HepG2 (cell line): ENCODE data around the gene TBL3. TPM values are rescaled to one million over a fixed set of nuclear protein-coding genes. Genes with fewer than 3 reads are reported as not detected.

ENCODE experiments used
- ARNTL ChIP-seq: sonication (generic); formaldehyde crosslinking; IDR thresholded peaks from 2 replicates; pipeline ENCODE4 v1.4.0; 2020; ENCODE audit warnings: mild to moderate bottlenecking, missing genetic modification reagents
- FOXA1 ChIP-seq, 2 experiments: fragments of 450-650 bp in 1 of 2; sonication (generic) in 1 of 2; formaldehyde crosslinking in 1 of 2; IDR thresholded peaks; 2 replicates each; pipeline versions ENCODE4 v1.4.0 to v1.6.1; 2016 to 2020; ENCODE audit warnings: missing genetic modification reagents in 1 of 2
- HNRNPLL ChIP-seq: fragments of 200-400 bp; formaldehyde crosslinking; IDR thresholded peaks from 2 replicates; pipeline ENCODE4 v1.6.1; 2017; ENCODE audit warnings: mild to moderate bottlenecking, low read depth, low read length; ENCODE audit not compliant: poor library complexity, severe bottlenecking
- KDM6A ChIP-seq: IDR thresholded peaks from 2 replicates; pipeline ENCODE4 v1.6.1; 2016; ENCODE audit warnings: low read depth
- KLF12 ChIP-seq: sonication (generic); formaldehyde crosslinking; IDR thresholded peaks from 2 replicates; pipeline ENCODE4 v1.4.0; 2020; ENCODE audit warnings: missing genetic modification reagents, borderline replicate concordance
- MEIS1 ChIP-seq: sonication (generic); formaldehyde crosslinking; IDR thresholded peaks from 2 replicates; pipeline ENCODE4 v1.9.0; 2021; ENCODE audit warnings: mild to moderate bottlenecking, missing genetic modification reagents, moderate library complexity, borderline replicate concordance
- NFE2L1 ChIP-seq: sonication (generic); formaldehyde crosslinking; IDR thresholded peaks from 2 replicates; pipeline ENCODE4 v1.4.0; 2020; ENCODE audit warnings: missing genetic modification reagents, mild to moderate bottlenecking, borderline replicate concordance
- NFRKB ChIP-seq: fragments of 450-650 bp; IDR thresholded peaks from 2 replicates; pipeline ENCODE4 v1.6.1; 2017
- RBM22 ChIP-seq: fragments of 200-400 bp; formaldehyde crosslinking; optimal IDR thresholded peaks from 2 replicates; pipeline ENCODE3; 2017; ENCODE audit warnings: mild to moderate bottlenecking, low read length, moderate library complexity
- RFXAP ChIP-seq: sonication (generic); formaldehyde crosslinking; IDR thresholded peaks from 2 replicates; pipeline ENCODE4 v1.4.0; 2020; ENCODE audit warnings: missing genetic modification reagents, borderline replicate concordance
- SIN3B ChIP-seq: fragments of 150-350 bp; IDR thresholded peaks from 2 replicates; pipeline ENCODE4 v1.6.1; 2014; ENCODE audit warnings: low read length
- XRCC5 ChIP-seq: fragments of 200-400 bp; formaldehyde crosslinking; optimal IDR thresholded peaks from 2 replicates; pipeline ENCODE3; 2017; ENCODE audit warnings: mild to moderate bottlenecking, low read length
- ZC3H4 ChIP-seq: sonication (generic); formaldehyde crosslinking; IDR thresholded peaks from 2 replicates; pipeline ENCODE4 v1.4.0; 2020; ENCODE audit warnings: missing genetic modification reagents, borderline replicate concordance
- ZIK1 ChIP-seq: sonication (generic); formaldehyde crosslinking; IDR thresholded peaks from 2 replicates; pipeline ENCODE4 v1.5.0; 2020; ENCODE audit warnings: mild to moderate bottlenecking, low read depth, missing genetic modification reagents, borderline replicate concordance
- ZMYM2 ChIP-seq: sonication (generic); formaldehyde crosslinking; IDR thresholded peaks from 2 replicates; pipeline ENCODE4 v1.8.0; 2022; ENCODE audit warnings: mild to moderate bottlenecking, missing genetic modification reagents
- ZNF124 ChIP-seq: sonication (generic); formaldehyde crosslinking; IDR thresholded peaks from 2 replicates; pipeline ENCODE4 v1.4.0; 2020; ENCODE audit warnings: missing genetic modification reagents
- ZNF207 ChIP-seq: fragments of 450-650 bp; IDR thresholded peaks from 2 replicates; pipeline ENCODE4 v1.6.1; 2016; ENCODE audit warnings: antibody characterized with exemption, borderline replicate concordance
- ZNF331 ChIP-seq: sonication (generic); formaldehyde crosslinking; IDR thresholded peaks from 2 replicates; pipeline ENCODE4 v1.4.0; 2020; ENCODE audit warnings: missing genetic modification reagents
- ZNF335 ChIP-seq: sonication (generic); formaldehyde crosslinking; IDR thresholded peaks from 2 replicates; pipeline ENCODE4 v1.4.0; 2020; ENCODE audit warnings: missing genetic modification reagents
- ZNF337 ChIP-seq: sonication (generic); formaldehyde crosslinking; IDR thresholded peaks from 2 replicates; pipeline ENCODE4 v1.5.1; 2020; ENCODE audit warnings: missing genetic modification reagents, low read depth, mild to moderate bottlenecking, borderline replicate concordance
- ZNF430 ChIP-seq: sonication (generic); formaldehyde crosslinking; IDR thresholded peaks from 2 replicates; pipeline ENCODE4 v1.9.0; 2021; ENCODE audit warnings: mild to moderate bottlenecking, missing genetic modification reagents
- ZNF432 ChIP-seq: sonication (generic); formaldehyde crosslinking; IDR thresholded peaks from 2 replicates; pipeline ENCODE4 v1.5.0; 2020; ENCODE audit warnings: missing genetic modification reagents, mild to moderate bottlenecking, borderline replicate concordance
- ZNF552 ChIP-seq: sonication (generic); formaldehyde crosslinking; IDR thresholded peaks from 2 replicates; pipeline ENCODE4 v1.9.0; 2022; ENCODE audit warnings: missing genetic modification reagents, mild to moderate bottlenecking, borderline replicate concordance
- ZNF672 ChIP-seq: sonication (generic); formaldehyde crosslinking; IDR thresholded peaks from 2 replicates; pipeline ENCODE4 v1.8.1; 2022; ENCODE audit warnings: missing genetic modification reagents
- polyA plus RNA-seq, 8 experiments: library from polyadenylated mRNA; depleted of rRNA in 3 of 8; stranded (reverse) in 7 of 8; unstranded in 1 of 8; fragments of >200 nt; fragmentation: Illumina TruSeq in 4 of 8; extraction: Trizol in 4 of 8; gene quantifications; 2 replicates each; pipeline versions ENCODE4 v1.2.1 to v1.2.3, GENCODE V29; 2011 to 2016; ENCODE audit warnings: low read depth in 4 of 8, missing spikeins in 1 of 8, mixed read lengths in 1 of 8; ENCODE audit not compliant: insufficient read depth in 1 of 8
- total RNA-seq, 5 experiments: library from RNA; depleted of rRNA; stranded (reverse); fragments of >200 nt; fragmentation: Illumina TruSeq; extraction: Trizol; gene quantifications; 2 replicates each; pipeline ENCODE4 v1.2.3, GENCODE V29; 2016; ENCODE audit warnings: low read depth in 1 of 5
- TF ChIP-seq, protein P1 (sequence below): IDR thresholded peaks from 2 replicates; pipeline ENCODE4 v1.6.1; 2016; ENCODE audit warnings: low read depth, control low read depth
- TF ChIP-seq, protein P2 (sequence below): sonication (generic); formaldehyde crosslinking; IDR thresholded peaks from 2 replicates; pipeline ENCODE4 v1.4.0; 2020; ENCODE audit warnings: missing genetic modification reagents; ENCODE audit errors: not compliant biosample characterization
- TF ChIP-seq, protein P3 (sequence below): sonication (generic); formaldehyde crosslinking; IDR thresholded peaks from 2 replicates; pipeline ENCODE4 v1.9.0; 2022; ENCODE audit warnings: low read depth, missing genetic modification reagents

The TBL3 gene
- total and polyA plus RNA-seq, 2 of the 13 experiments (the other 11 are each of a cell fraction or from before 2014, with no cell fraction given): 16.8 to 38.0 TPM

DNA sequence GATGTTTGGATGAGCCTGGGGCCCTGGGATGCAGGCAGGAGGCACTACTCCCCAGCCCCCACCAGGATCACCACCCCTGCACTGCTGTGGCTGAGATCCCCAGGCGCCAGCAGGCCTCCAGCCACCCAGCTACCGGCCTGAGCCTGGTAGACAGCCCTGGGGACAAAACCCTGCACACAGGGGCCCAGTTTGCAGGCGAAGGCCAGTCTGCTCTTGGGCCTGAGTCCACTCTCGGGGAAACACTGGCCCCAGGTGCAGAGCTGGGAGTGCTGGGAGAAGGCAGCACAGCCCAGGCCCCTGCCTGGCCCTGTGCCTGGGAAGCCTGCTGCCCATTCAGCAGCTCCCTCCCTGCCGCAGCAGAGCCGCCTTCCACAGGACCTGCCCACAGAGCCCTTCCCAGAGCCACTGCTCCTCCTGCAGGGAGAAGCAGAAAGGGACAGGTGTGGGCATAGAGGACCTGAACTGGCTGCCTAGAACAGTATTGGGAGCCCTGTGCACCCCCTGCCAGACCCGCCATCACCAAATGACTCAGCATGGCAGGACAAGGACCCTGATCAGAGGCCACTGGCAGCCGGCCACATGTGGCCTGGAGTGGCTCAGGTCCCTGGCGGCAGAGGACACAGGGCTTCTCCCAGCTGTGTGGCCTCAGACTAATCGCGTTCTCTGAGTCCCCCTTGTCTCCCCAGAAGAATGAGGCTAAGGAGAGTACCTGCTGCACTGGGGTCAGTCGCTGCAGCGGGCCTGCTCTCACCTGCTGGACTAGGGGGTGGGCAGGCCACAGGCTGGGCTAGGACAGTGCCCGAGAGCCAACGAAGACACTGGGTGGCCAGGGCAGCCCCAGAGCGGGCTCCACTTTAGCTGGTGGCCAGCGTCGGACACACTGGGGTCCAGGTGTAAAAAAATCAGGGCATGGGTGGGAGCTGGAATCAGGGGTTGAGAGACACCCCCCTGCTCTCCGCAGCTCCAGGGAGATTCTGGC, 39.5 kb upstream of the TBL3 start (continued):
- TF ChIP-seq, protein P1, sequence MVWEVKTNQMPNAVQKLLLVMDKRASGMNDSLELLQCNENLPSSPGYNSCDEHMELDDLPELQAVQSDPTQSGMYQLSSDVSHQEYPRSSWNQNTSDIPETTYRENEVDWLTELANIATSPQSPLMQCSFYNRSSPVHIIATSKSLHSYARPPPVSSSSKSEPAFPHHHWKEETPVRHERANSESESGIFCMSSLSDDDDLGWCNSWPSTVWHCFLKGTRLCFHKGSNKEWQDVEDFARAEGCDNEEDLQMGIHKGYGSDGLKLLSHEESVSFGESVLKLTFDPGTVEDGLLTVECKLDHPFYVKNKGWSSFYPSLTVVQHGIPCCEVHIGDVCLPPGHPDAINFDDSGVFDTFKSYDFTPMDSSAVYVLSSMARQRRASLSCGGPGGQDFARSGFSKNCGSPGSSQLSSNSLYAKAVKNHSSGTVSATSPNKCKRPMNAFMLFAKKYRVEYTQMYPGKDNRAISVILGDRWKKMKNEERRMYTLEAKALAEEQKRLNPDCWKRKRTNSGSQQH: no peak
- TF ChIP-seq ZNF552 (CRISPR knock-in tag): no peak
- no peak for TF ChIP-seq SIN3B
- no peak for TF ChIP-seq ZNF432 (CRISPR knock-in tag)
- no peak for TF ChIP-seq NFRKB
- TF ChIP-seq, protein P2, sequence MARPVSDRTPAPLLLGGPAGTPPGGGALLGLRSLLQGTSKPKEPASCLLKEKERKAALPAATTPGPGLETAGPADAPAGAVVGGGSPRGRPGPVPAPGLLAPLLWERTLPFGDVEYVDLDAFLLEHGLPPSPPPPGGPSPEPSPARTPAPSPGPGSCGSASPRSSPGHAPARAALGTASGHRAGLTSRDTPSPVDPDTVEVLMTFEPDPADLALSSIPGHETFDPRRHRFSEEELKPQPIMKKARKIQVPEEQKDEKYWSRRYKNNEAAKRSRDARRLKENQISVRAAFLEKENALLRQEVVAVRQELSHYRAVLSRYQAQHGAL: no peak
- 0 out of 2 replicates have a peak, but pooled peaks have one; percentile 21 for TF ChIP-seq MEIS1 (CRISPR knock-in tag)
- TF ChIP-seq, protein P3, sequence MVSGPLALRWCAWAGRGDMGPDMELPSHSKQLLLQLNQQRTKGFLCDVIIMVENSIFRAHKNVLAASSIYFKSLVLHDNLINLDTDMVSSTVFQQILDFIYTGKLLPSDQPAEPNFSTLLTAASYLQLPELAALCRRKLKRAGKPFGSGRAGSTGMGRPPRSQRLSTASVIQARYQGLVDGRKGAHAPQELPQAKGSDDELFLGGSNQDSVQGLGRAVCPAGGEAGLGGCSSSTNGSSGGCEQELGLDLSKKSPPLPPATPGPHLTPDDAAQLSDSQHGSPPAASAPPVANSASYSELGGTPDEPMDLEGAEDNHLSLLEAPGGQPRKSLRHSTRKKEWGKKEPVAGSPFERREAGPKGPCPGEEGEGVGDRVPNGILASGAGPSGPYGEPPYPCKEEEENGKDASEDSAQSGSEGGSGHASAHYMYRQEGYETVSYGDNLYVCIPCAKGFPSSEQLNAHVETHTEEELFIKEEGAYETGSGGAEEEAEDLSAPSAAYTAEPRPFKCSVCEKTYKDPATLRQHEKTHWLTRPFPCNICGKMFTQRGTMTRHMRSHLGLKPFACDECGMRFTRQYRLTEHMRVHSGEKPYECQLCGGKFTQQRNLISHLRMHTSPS (CRISPR knock-in tag): peak; percentile 57; the same call in 1 of the 2 replicates
- no peak for TF ChIP-seq ARNTL (CRISPR knock-in tag)
- peak; percentile 33; the same call in 1 of the 2 replicates for TF ChIP-seq ZMYM2
- TF ChIP-seq ZNF337 (CRISPR knock-in tag): no peak
- TF ChIP-seq ZNF430 (CRISPR knock-in tag): 0 out of 2 replicates have a peak, but pooled peaks have one; percentile 43
- TF ChIP-seq HNRNPLL: peak; percentile 18
- TF ChIP-seq ZC3H4: no peak
- TF ChIP-seq FOXA1 (IDR thresholded peaks at IDR 0.05): no peak
- TF ChIP-seq FOXA1 (CRISPR knock-in tag; IDR thresholded peaks at IDR 0.05): no peak
- no peak for TF ChIP-seq KLF12
- TF ChIP-seq KDM6A (CRISPR knock-in tag): no peak
- TF ChIP-seq ZNF335 (CRISPR knock-in tag): no peak
- peak; percentile 81 for TF ChIP-seq XRCC5
- no peak for TF ChIP-seq ZIK1 (CRISPR knock-in tag)
- TF ChIP-seq NFE2L1: peak; percentile 57; the same call in 1 of the 2 replicates
- peak; percentile 77 for TF ChIP-seq ZNF331 (CRISPR knock-in tag)
- TF ChIP-seq ZNF672 (CRISPR knock-in tag): no peak
- TF ChIP-seq ZNF124 (CRISPR knock-in tag): peak; percentile 68; the same call in 1 of the 2 replicates
- TF ChIP-seq ZNF207: no peak
- TF ChIP-seq RFXAP (CRISPR knock-in tag): no peak
- TF ChIP-seq RBM22: no peak
